GM21737 (cell line): ENCODE measurements around the gene DIP2B.

ENCODE experiments used
- ATAC-seq: cut with Tn5 transposase; IDR thresholded peaks from one replicate; pipeline ENCODE4 v1.9.1; 2021; ENCODE audit warnings: mild to moderate bottlenecking, moderate library complexity; ENCODE audit not compliant: unreplicated experiment

Gene DIP2B

GRCh38 chr12:50715174-50715573, 210.4 kb downstream of the DIP2B start:
- no peak for ATAC-seq

GRCh38 chr12:50718760-50719159, 214.0 kb downstream of the DIP2B start:
- ATAC-seq: no peak

- no peak for ATAC-seq
These were observed 215.3 kb downstream of the DIP2B start for GRCh38 chr12:50720085-50720484.

DNA sequence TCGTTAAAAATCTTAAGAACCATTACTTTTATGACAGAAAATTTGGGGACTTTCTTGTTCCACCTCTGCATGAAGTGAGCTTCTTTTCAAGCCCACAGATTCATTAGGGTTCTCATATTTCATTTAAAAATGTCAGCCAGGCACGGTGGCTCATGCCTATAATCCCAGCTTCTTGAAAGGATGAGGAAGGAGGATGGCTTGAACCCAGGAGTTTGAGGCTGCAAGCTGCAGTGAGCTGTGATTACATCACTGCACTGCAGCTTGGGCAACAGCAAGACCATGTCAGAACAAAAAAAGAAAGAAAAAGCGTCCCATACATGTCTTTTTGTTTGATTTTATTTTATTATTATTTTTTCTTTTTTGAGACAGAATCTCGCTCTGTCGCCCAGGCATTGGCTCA, 215.7 kb downstream of the DIP2B start:
- ATAC-seq: no peak

DNA sequence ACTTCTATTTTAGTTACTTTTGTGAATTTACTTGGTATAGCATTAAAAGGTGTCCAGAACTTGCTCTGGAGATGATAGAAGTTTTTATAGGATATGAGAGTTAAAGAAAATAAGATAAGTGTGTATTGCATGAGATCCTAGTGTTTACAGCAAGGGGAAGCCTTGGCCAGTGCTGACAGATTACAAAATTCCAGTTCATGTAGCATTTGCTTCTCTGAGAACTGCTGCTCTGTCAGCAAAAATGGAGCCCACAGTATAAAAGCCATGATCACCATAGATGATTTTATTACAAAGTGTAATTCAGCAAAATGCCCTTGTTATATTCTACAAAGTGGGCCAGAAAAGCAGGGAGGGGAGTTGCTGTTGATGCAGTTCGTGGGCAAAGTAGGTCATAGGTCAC, 219.1 kb downstream of the DIP2B start:
- ATAC-seq: no peak

GRCh38 chr12:50725011-50725942, 220.5 kb downstream of the DIP2B start:
- ATAC-seq: no peak

- ATAC-seq: no peak
These were observed 222.7 kb downstream of the DIP2B start for GRCh38 chr12:50727466-50727865.

GRCh38 chr12:50728417-50728816, 223.6 kb downstream of the DIP2B start:
- ATAC-seq: no peak

GRCh38 chr12:50728841-50729240, 224.1 kb downstream of the DIP2B start:
- ATAC-seq: no peak

DNA sequence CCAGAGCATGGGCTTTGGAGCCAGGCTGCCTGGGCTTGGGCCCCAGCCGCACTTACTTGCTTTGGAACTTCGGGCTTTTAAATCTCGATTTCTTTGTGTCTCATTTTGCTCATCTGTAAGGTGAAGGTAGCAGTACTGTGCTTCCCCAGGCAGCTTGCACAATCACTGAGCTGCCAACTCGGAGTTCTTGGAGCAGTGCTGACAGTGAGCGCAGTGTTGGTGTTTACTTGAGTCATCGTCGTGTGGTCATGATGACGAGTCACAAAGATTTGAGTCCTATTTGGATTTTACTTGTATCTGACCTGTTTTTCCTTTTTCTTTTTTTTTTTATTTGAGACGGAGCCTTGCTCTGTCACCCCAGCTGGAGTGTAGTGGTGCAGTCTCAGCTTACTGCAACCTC, 227.8 kb downstream of the DIP2B start:
- no peak for ATAC-seq

- no peak for ATAC-seq
These were observed 228.9 kb downstream of the DIP2B start for GRCh38 chr12:50733706-50734105.

GRCh38 chr12:50734409-50735263, 229.9 kb downstream of the DIP2B start:
- no peak for ATAC-seq

GRCh38 chr12:50739611-50740010, 234.8 kb downstream of the DIP2B start:
- no peak for ATAC-seq

- ATAC-seq: no peak
These were observed 235.5 kb downstream of the DIP2B start for GRCh38 chr12:50740307-50740706.

DNA sequence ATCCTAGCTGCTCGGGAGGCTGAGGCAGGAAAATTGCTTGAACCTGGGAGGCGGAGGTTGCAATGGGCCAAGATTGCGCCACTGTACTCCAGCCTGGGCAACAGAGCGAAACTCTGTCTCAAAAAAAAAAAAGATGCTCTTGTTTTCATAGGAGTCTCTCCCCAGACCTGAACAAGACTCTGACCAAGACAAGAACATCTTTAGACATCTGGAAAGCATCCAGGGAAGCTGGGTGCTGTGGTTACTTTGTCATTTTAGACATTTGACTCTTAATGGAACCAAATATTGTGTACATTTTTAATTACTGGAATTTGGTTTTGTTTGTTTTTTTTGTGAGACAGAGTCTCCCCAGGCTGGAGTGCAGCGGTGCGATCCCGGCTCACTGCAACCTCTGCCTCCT, 238.0 kb downstream of the DIP2B start:
- no peak for ATAC-seq

- ATAC-seq: no peak
These were observed 241.1 kb downstream of the DIP2B start for GRCh38 chr12:50745861-50746260.

DNA sequence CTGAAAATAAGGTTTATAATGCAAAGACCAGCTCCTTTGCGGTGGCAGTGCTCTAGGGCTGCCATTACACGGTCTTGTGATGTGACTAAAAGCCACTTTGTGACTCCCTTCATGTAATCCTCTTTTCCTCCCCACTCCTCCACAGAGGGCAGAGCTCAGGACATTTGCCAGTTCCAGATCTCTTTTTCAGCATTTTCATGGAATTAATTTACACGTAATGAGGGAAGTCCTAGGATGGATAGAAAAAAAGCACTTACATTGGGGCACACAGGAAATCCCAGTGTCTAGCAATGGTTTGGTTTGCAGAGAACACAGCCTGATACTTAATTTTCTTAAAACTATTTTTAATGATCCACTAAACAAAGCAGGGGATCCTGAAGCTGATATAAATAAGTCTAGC, 241.6 kb downstream of the DIP2B start:
- ATAC-seq: no peak

DNA sequence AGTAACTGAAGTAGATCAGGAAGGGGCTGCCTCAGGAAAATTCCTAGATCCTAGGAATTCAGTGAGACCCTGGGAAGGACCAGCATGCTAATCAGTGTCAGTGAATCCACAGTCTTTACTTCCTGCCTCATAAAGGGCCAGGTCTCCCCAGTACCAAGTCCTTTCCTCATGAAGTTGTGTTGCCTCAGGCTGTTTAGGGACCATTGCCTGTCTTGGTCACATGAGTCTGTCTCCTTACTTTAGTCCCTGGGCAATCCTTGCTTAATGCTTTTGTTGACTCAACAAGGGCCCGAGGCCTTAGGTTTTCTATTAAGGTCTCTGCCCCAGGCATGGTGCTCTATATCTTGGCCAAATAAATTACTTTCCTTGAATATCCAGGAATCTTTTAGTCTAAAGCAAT, 243.0 kb downstream of the DIP2B start:
- ATAC-seq: no peak

GRCh38 chr12:50749459-50749882, 244.7 kb downstream of the DIP2B start:
- ATAC-seq: no peak

GRCh38 chr12:50750366-50750765, 245.6 kb downstream of the DIP2B start:
- no peak for ATAC-seq

GRCh38 chr12:50751948-50752721, 247.3 kb downstream of the DIP2B start:
- ATAC-seq: no peak
